GM12878 (cell line): ENCODE results near the gene TNNC2. TPM values are rescaled to one million over a fixed set of nuclear protein-coding genes. Genes with fewer than 3 reads are reported as not detected.

ENCODE experiments used
- ATAC-seq: fragments of 200-7000 bp; cut with Tn5 transposase; 3 replicates; pipeline ENCODE4 v1.9.1; 2020; ENCODE audit warnings: mild to moderate bottlenecking, moderate library complexity
- BruUV-seq: library from RNA; stranded (reverse); fragments of 400-500 nt; replicated peaks from 2 replicates; lab custom pipeline; 2021; lab: Mats Ljungman, UMichigan
- CTCF ChIA-PET: fragments of 300-600 bp; sonication (Branson Sonifier 250); formaldehyde crosslinking; extraction: SDS; loops from one replicate; lab custom pipeline; 2021; ENCODE audit warnings: inconsistent platforms; lab: Yijun Ruan, JAX
- POLR2A ChIA-PET: fragments of 350-600 bp; formaldehyde crosslinking; extraction: SDS; loops from one replicate; lab custom pipeline; 2021; ENCODE audit warnings: inconsistent platforms; lab: Charles Lee
- RAD21 ChIA-PET: fragments of 300-600 bp; sonication (Branson Sonifier 250); formaldehyde crosslinking; loops from one replicate; lab custom pipeline; 2023; ENCODE audit warnings: antibody characterized with exemption; ENCODE audit not compliant: unreplicated experiment; lab: Charles Lee
- SMC1A ChIA-PET: fragments of 300-600 bp; sonication (Branson Sonifier 250); formaldehyde crosslinking; loops from one replicate; lab custom pipeline; 2023; ENCODE audit not compliant: unreplicated experiment, uncharacterized antibody; lab: Charles Lee
- DNase-seq: peaks from one replicate; pipeline ENCODE4 v3.0.0-alpha.2; 2011; ENCODE audit warnings: low read depth, low spot score
- FAIRE-seq: peaks from 3 replicates; lab custom pipeline; 2011; peaks lifted over from hg19 to GRCh38; lab: Jason Lieb, UNC
- H2AFZ ChIP-seq: 2 replicates; pipeline ENCODE4 v1.6.0; 2011; ENCODE audit warnings: low read depth, low read length, control low read depth; ENCODE audit not compliant: control insufficient read depth
- H3K27ac ChIP-seq: 2 replicates; pipeline ENCODE4 v1.5.1; 2011; ENCODE audit warnings: control low read depth; ENCODE audit not compliant: control insufficient read depth, insufficient read depth
- H3K27me3 ChIP-seq, 2 experiments: replicated peaks in 1 of 2; 2 replicates each; pipeline versions ENCODE4 v1.6.0 to v1.6.1; 2011; ENCODE audit warnings: low read length in 1 of 2; ENCODE audit not compliant: control insufficient read depth in 2 of 2, insufficient read depth in 2 of 2
- H3K36me3 ChIP-seq, 2 experiments: 2 replicates each; pipeline ENCODE4 v1.5.1; 2011; ENCODE audit warnings: low read length in 1 of 2; ENCODE audit not compliant: control insufficient read depth in 2 of 2, insufficient read depth in 2 of 2
- H3K4me1 ChIP-seq: 2 replicates; pipeline ENCODE4 v1.6.1; 2011; ENCODE audit warnings: mild to moderate bottlenecking, low read length, moderate library complexity, mixed read lengths; ENCODE audit not compliant: control insufficient read depth, insufficient read depth
- H3K4me2 ChIP-seq: 2 replicates; pipeline ENCODE4 v1.6.0; 2011; ENCODE audit warnings: control low read depth; ENCODE audit not compliant: control insufficient read depth, insufficient read depth
- H3K4me3 ChIP-seq: fragments of 200-600 bp; sonication (generic); 2 replicates; pipeline ENCODE4 v1.5.1; 2016
- H3K79me2 ChIP-seq: 2 replicates; pipeline ENCODE4 v1.6.0; 2011; ENCODE audit warnings: low read length; ENCODE audit not compliant: control insufficient read depth, insufficient read depth
- H3K9ac ChIP-seq: 2 replicates; pipeline ENCODE4 v1.8.0; 2011; ENCODE audit warnings: low read length, control low read depth, mixed read lengths; ENCODE audit not compliant: control insufficient read depth, insufficient read depth
- H3K9me3 ChIP-seq: replicated peaks from 3 replicates; pipeline ENCODE4 v1.5.1; 2011; ENCODE audit warnings: mild to moderate bottlenecking, low read length; ENCODE audit not compliant: control insufficient read depth, insufficient read depth
- H4K20me1 ChIP-seq: 2 replicates; pipeline ENCODE4 v1.6.0; 2011; ENCODE audit not compliant: control insufficient read depth, insufficient read depth
- BCL3 ChIP-seq: IDR thresholded peaks from 2 replicates; pipeline ENCODE4 v1.6.1; 2011; ENCODE audit warnings: borderline replicate concordance, low read depth, mild to moderate bottlenecking, moderate library complexity, low read length; ENCODE audit not compliant: insufficient read depth, poor library complexity, severe bottlenecking
- HDAC6 ChIP-seq: fragments of 200-600 bp; sonication (generic); IDR thresholded peaks from one replicate; pipeline ENCODE4 v1.8.0; 2017; ENCODE audit warnings: antibody characterized with exemption; ENCODE audit not compliant: unreplicated experiment
- NR2C2 ChIP-seq: IDR thresholded peaks from 2 replicates; pipeline ENCODE4 v1.6.1; 2011; ENCODE audit warnings: borderline replicate concordance, low read depth; ENCODE audit not compliant: control insufficient read depth, insufficient read length
- POLR2AphosphoS2 ChIP-seq: IDR thresholded peaks from 2 replicates; pipeline ENCODE4 v1.6.1; 2011; ENCODE audit warnings: low read depth, mild to moderate bottlenecking, low read length, improper control_type of control experiment, moderate library complexity
- RCOR1 ChIP-seq: conservative IDR thresholded peaks from 2 replicates; pipeline ENCODE4 v1.6.1; 2012; ENCODE audit warnings: low read depth, low read length, improper control_type of control experiment
- TCF12 ChIP-seq: IDR thresholded peaks from 2 replicates; pipeline ENCODE4 v1.6.1; 2011; ENCODE audit warnings: low read depth, mild to moderate bottlenecking, low read length
- ZNF217 ChIP-seq: fragments of 450-650 bp; IDR thresholded peaks from 2 replicates; pipeline ENCODE4 v1.6.1; 2017; ENCODE audit warnings: antibody characterized with exemption, mild to moderate bottlenecking
- ZNF592 ChIP-seq: fragments of 450-650 bp; IDR thresholded peaks from 2 replicates; pipeline ENCODE4 v1.6.1; 2017; ENCODE audit warnings: mild to moderate bottlenecking, moderate library complexity
- ZNF622 ChIP-seq: fragments of 450-650 bp; IDR thresholded peaks from 2 replicates; pipeline ENCODE4 v1.6.1; 2017; ENCODE audit warnings: mild to moderate bottlenecking, inconsistent platforms
- ZZZ3 ChIP-seq: IDR thresholded peaks from 2 replicates; pipeline ENCODE4 v1.6.1; 2011; ENCODE audit warnings: low read depth; ENCODE audit not compliant: control insufficient read depth, insufficient read length
- WGBS: methylation state at CpG from one replicate; pipeline ENCODE4 v1.1.6; 2016; ENCODE audit warnings: low lambda C conversion rate; ENCODE audit not compliant: insufficient replicate concordance, insufficient coverage; ENCODE audit errors: missing lambda C conversion rate; 5-methylcytosine and 5-hydroxymethylcytosine counted together
- in situ Hi-C: fragments of 300-500 bp; cut with MboI; formaldehyde crosslinking; loops from 9 replicates; pipeline ENCODE4 v1.14.3; 2018; ENCODE audit warnings: mixed read lengths
- intact Hi-C: fragments of 100-400 bp; cut with micrococcal nuclease; formaldehyde crosslinking; loops from one replicate; pipeline ENCODE4 v1.14.2; 2022; ENCODE audit not compliant: unreplicated experiment
- polyA plus RNA-seq, 11 experiments: library from polyadenylated mRNA; depleted of rRNA in 4 of 11; unstranded in 6 of 11; stranded (reverse) in 5 of 11; fragments of >200 nt; fragmentation: Nextera tagmentation in 4 of 11; fragmentation: Illumina TruSeq in 1 of 11; extraction: Ambion mirVana in 4 of 11; extraction: Trizol in 1 of 11; gene quantifications; 1 replicate in 1 of 11; 2 replicates in 10 of 11; pipeline versions ENCODE4 v1.2.1 to v1.2.3, GENCODE V29; 2011 to 2016; ENCODE audit warnings: inconsistent platforms in 2 of 11, missing spikeins in 2 of 11, low read depth in 1 of 11
- total RNA-seq, 4 experiments: library from RNA; depleted of rRNA in 3 of 4; stranded (reverse); fragments of >200 nt in 3 of 4; fragmentation: Illumina TruSeq in 1 of 4; extraction: Trizol in 1 of 4; gene quantifications; 2 replicates each; pipeline versions ENCODE4 v1.2.1 to v1.2.3, GENCODE V29; 2013 to 2021
- TF ChIP-seq, protein P1 (sequence below): fragments of 450-650 bp; IDR thresholded peaks from 2 replicates; pipeline ENCODE4 v1.6.1; 2016; ENCODE audit warnings: mild to moderate bottlenecking
- TF ChIP-seq, protein P2 (sequence below): IDR thresholded peaks from 2 replicates; pipeline ENCODE4 v1.6.1; 2012; ENCODE audit warnings: low read depth, low read length, improper control_type of control experiment
- TF ChIP-seq, protein P3 (sequence below): IDR thresholded peaks from 2 replicates; pipeline ENCODE4 v1.6.1; 2012; ENCODE audit warnings: low read depth, low read length, improper control_type of control experiment

Gene TNNC2
- total and polyA plus RNA-seq, 10 of the 15 experiments (the other 5 are each of a cell fraction or from before 2014, with no cell fraction given): 0.37 TPM; not detected in 9

GRCh38 chr20:45781391-45781931 lies 45.7 kb downstream of the TNNC2 start:
- intact Hi-C loops: no loop called here
- RAD21 ChIA-PET: no interaction called here
- in situ Hi-C loops: no loop called here
- Histone ChIP-seq H3K79me2 (no peaks in the 10 kb centered on the region), H3K27me3 (no peaks in the 10 kb centered on the region), H3K4me1 (no peaks in the 10 kb centered on the region), H3K27ac (no peak overlapping the region), H2AFZ (no peak overlapping the region), H4K20me1 (no peaks in the 10 kb centered on the region), H3K9ac (no peak overlapping the region), H3K36me3 (no peaks in the 10 kb centered on the region), H3K9me3 (no peaks in the 10 kb centered on the region), H3K4me2 (no peak overlapping the region), H3K4me3 (no peak overlapping the region)
- 53% methylated on average over 4 of the region's 4 CpGs for WGBS
- CTCF ChIA-PET: interaction anchor here (0.7 to 2.7 kb wide), 2 partner anchors 10 to 49 kb away, joined by 4 to 16 read pairs; no protein-coding TSS in a partner anchor
- DNase-seq: no peak
- no peak for ATAC-seq
- FAIRE-seq: no peak
- BruUV-seq: no TSS peak
- POLR2A ChIA-PET: no interaction called here
- SMC1A ChIA-PET: no interaction called here
- TF ChIP-seq, protein P1, sequence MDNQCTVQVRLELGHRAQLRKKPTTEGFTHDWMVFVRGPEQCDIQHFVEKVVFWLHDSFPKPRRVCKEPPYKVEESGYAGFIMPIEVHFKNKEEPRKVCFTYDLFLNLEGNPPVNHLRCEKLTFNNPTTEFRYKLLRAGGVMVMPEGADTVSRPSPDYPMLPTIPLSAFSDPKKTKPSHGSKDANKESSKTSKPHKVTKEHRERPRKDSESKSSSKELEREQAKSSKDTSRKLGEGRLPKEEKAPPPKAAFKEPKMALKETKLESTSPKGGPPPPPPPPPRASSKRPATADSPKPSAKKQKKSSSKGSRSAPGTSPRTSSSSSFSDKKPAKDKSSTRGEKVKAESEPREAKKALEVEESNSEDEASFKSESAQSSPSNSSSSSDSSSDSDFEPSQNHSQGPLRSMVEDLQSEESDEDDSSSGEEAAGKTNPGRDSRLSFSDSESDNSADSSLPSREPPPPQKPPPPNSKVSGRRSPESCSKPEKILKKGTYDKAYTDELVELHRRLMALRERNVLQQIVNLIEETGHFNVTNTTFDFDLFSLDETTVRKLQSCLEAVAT: no peak
- TF ChIP-seq NR2C2: no peak
- no peak for TF ChIP-seq ZZZ3
- no peak for TF ChIP-seq ZNF622
- no peak for TF ChIP-seq TCF12
- TF ChIP-seq, protein P2, sequence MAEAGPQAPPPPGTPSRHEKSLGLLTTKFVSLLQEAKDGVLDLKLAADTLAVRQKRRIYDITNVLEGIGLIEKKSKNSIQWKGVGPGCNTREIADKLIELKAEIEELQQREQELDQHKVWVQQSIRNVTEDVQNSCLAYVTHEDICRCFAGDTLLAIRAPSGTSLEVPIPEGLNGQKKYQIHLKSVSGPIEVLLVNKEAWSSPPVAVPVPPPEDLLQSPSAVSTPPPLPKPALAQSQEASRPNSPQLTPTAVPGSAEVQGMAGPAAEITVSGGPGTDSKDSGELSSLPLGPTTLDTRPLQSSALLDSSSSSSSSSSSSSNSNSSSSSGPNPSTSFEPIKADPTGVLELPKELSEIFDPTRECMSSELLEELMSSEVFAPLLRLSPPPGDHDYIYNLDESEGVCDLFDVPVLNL: no peak
- TF ChIP-seq HDAC6: no peak
- TF ChIP-seq POLR2AphosphoS2: no peak
- TF ChIP-seq, protein P3, sequence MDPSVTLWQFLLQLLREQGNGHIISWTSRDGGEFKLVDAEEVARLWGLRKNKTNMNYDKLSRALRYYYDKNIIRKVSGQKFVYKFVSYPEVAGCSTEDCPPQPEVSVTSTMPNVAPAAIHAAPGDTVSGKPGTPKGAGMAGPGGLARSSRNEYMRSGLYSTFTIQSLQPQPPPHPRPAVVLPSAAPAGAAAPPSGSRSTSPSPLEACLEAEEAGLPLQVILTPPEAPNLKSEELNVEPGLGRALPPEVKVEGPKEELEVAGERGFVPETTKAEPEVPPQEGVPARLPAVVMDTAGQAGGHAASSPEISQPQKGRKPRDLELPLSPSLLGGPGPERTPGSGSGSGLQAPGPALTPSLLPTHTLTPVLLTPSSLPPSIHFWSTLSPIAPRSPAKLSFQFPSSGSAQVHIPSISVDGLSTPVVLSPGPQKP: no peak
- no peak for TF ChIP-seq RCOR1
- TF ChIP-seq ZNF217: no peak
- TF ChIP-seq ZNF592: no peak
- TF ChIP-seq BCL3: no peak
